H1 (cell line): Measurements from ENCODE around the gene GBP7. TPM values are rescaled to one million over a fixed set of nuclear protein-coding genes. Genes with fewer than 3 reads are reported as not detected.

ENCODE experiments used
- BRCA1 ChIP-seq: IDR thresholded peaks from 2 replicates; pipeline ENCODE4 v1.6.1; 2012; ENCODE audit warnings: low read depth, low read length, improper control_type of control experiment
- CBX5 ChIP-seq: fragments of 300-800, 300-1000 bp; sonication (generic); IDR thresholded peaks from 2 replicates; pipeline ENCODE4 v1.7.1; 2016; ENCODE audit warnings: antibody characterized with exemption, low read length, low read depth
- CHD7 ChIP-seq: fragments of 300-600 bp; sonication (generic); IDR thresholded peaks from 2 replicates; pipeline ENCODE4 v1.7.1; 2012; ENCODE audit warnings: low read length, moderate library complexity, mild to moderate bottlenecking, inconsistent platforms; ENCODE audit not compliant: insufficient replicate concordance
- KDM1A ChIP-seq: fragments of 200-600, 300-600 bp; sonication (generic); IDR thresholded peaks from 2 replicates; pipeline ENCODE4 v1.7.1; 2016; ENCODE audit warnings: mild to moderate bottlenecking, low read length, borderline replicate concordance
- POLR2AphosphoS5 ChIP-seq: IDR thresholded peaks from 2 replicates; pipeline ENCODE4 v1.6.1; 2011; ENCODE audit warnings: low read depth, low read length
- RAD21 ChIP-seq, 2 experiments: IDR thresholded peaks in 1 of 2; conservative IDR thresholded peaks in 1 of 2; 2 replicates each; pipeline ENCODE4 v1.6.1; 2011; ENCODE audit warnings: low read depth in 2 of 2, low read length in 2 of 2, improper control_type of control experiment in 1 of 2, inconsistent platforms in 1 of 2, mild to moderate bottlenecking in 1 of 2, moderate library complexity in 1 of 2
- RBBP5 ChIP-seq: IDR thresholded peaks from 2 replicates; pipeline ENCODE4 v1.7.1; 2012; ENCODE audit warnings: low read depth, mild to moderate bottlenecking, inconsistent platforms, low read length, moderate library complexity, borderline replicate concordance
- RXRA ChIP-seq: IDR thresholded peaks from 2 replicates; pipeline ENCODE4 v1.6.1; 2011; ENCODE audit warnings: low read depth, mild to moderate bottlenecking, low read length, moderate library complexity; ENCODE audit not compliant: insufficient read depth
- SIN3A ChIP-seq, 2 experiments: IDR thresholded peaks in 1 of 2; conservative IDR thresholded peaks in 1 of 2; 2 replicates each; pipeline ENCODE4 v1.6.1; 2011 to 2012; ENCODE audit warnings: low read length in 2 of 2, improper control_type of control experiment in 1 of 2, low read depth in 1 of 2, mild to moderate bottlenecking in 1 of 2
- SP4 ChIP-seq: IDR thresholded peaks from 2 replicates; pipeline ENCODE4 v1.6.1; 2012; ENCODE audit warnings: low read length, inconsistent platforms
- TAF1 ChIP-seq: IDR thresholded peaks from 2 replicates; pipeline ENCODE4 v1.6.1; 2011; ENCODE audit warnings: mild to moderate bottlenecking, low read depth, low read length
- polyA plus RNA-seq, 7 experiments: library from polyadenylated mRNA; depleted of rRNA in 3 of 7; stranded (reverse) in 5 of 7; unstranded in 2 of 7; fragments of >200 nt in 5 of 7; fragments of 200-250 nt in 2 of 7; gene quantifications; 1 replicate in 5 of 7; 2 replicates in 1 of 7; 4 replicates in 1 of 7; pipeline versions ENCODE4 v1.2.1 to v1.2.3, GENCODE V29; 2011 to 2013; ENCODE audit warnings: missing spikeins in 2 of 7, mixed read lengths in 2 of 7
- total RNA-seq: library from RNA; stranded (reverse); fragmentation: NEBNext Ultra II Directional; extraction: Animal tissue kit (Norgen Biotek cat#: 25700); gene quantifications from 2 replicates; pipeline ENCODE4 v1.2.1, GENCODE V29; 2021

Gene GBP7
- total and polyA plus RNA-seq, 2 of the 8 experiments (the other 6 are each of a cell fraction or from before 2014, with no cell fraction given), result not detected

DNA sequence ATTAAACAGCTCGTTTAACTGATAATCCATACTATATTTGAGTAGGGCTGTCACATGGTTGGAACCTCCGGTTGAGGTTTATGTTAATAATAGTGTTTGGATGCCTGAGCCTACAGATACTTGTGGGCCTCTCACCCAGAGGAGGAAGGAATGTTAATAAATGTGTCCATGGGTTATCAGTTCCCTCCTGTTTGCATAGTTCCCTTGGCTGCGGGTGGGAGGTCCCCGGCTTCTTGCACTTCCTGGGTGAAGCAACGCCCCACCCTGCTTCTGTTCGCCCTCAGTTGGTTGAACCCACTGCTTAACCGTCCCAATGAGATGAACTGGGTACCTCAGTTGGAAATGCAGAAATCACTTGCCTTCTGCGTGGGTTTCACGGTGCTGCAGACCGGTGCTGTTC lies 87.2 kb downstream of the GBP7 start (continued):
- TF ChIP-seq CHD7 (no peak), SIN3A (conservative IDR thresholded peaks at IDR 0.05 in 1 of 2, IDR thresholded peaks at IDR 0.05 in 1 of 2; ENCODE audit: low read depth in 1 of 2, low read length in 2 of 2) (no peak), POLR2AphosphoS5 (no peak), TAF1 (no peak), KDM1A (no peak), RBBP5 (no peak), RXRA (no peak), RAD21 (IDR thresholded peaks at IDR 0.05 in 1 of 2, conservative IDR thresholded peaks at IDR 0.05 in 1 of 2; ENCODE audit: low read depth in 2 of 2, low read length in 2 of 2) (no peak), BRCA1 (no peak), CBX5 (no peak), SP4 (no peak)
